PC-9 (cell line): ENCODE results near the gene FTO.

Experiments
- CTCF ChIP-seq: fragments of 200-600 bp; sonication (generic); conservative IDR thresholded peaks from 2 replicates; pipeline ENCODE4 v1.6.1; 2017; ENCODE audit warnings: mixed run types, antibody characterized with exemption, mild to moderate bottlenecking, moderate library complexity
- EZH2 ChIP-seq: fragments of 200-600 bp; sonication (generic); IDR thresholded peaks from 2 replicates; pipeline ENCODE4 v1.8.0; 2017; ENCODE audit warnings: antibody characterized with exemption, low read depth

- no peak for TF ChIP-seq CTCF
- no peak for TF ChIP-seq EZH2
Observed at GRCh38 chr16:54120846-54121480, 417.0 kb downstream of the FTO start.
